HepG2 (cell line): Measurements from ENCODE around the gene PNLDC1. TPM values are rescaled to one million over a fixed set of nuclear protein-coding genes. Genes with fewer than 3 reads are reported as not detected.
A peak's percentile ranks its signal among the peaks of the same experiment; 100 is the strongest.

Source experiments
- BRCA1 ChIP-seq: sonication (generic); formaldehyde crosslinking; IDR thresholded peaks from 2 replicates; pipeline ENCODE4 v1.4.0; 2020; ENCODE audit warnings: missing genetic modification reagents
- CAMTA2 ChIP-seq: sonication (generic); formaldehyde crosslinking; IDR thresholded peaks from 2 replicates; pipeline ENCODE4 v1.4.0; 2020; ENCODE audit warnings: mild to moderate bottlenecking, missing genetic modification reagents, borderline replicate concordance
- CSRNP1 ChIP-seq: sonication (generic); formaldehyde crosslinking; IDR thresholded peaks from 2 replicates; pipeline ENCODE4 v1.8.1; 2023; ENCODE audit warnings: mild to moderate bottlenecking, missing genetic modification reagents
- E2F2 ChIP-seq: sonication (generic); formaldehyde crosslinking; IDR thresholded peaks from 2 replicates; pipeline ENCODE4 v1.4.0; 2020; ENCODE audit warnings: missing genetic modification reagents, borderline replicate concordance
- HCFC1 ChIP-seq: fragments of 150-350 bp; IDR thresholded peaks from 2 replicates; pipeline ENCODE4 v1.6.1; 2014; ENCODE audit warnings: low read depth, low read length
- KLF11 ChIP-seq: IDR thresholded peaks from 2 replicates; pipeline ENCODE4 v1.6.1; 2016; ENCODE audit warnings: missing compliant biosample characterization
- NCOA2 ChIP-seq: sonication (generic); formaldehyde crosslinking; IDR thresholded peaks from 2 replicates; pipeline ENCODE4 v1.8.0; 2022; ENCODE audit warnings: inconsistent platforms
- PREB ChIP-seq: sonication (generic); formaldehyde crosslinking; IDR thresholded peaks from 2 replicates; pipeline ENCODE4 v1.4.0; 2020; ENCODE audit warnings: missing genetic modification reagents
- RFXANK ChIP-seq: IDR thresholded peaks from 2 replicates; pipeline ENCODE4 v1.6.1; 2016
- SAFB2 ChIP-seq: sonication (generic); formaldehyde crosslinking; IDR thresholded peaks from 2 replicates; pipeline ENCODE4 v1.5.1; 2020; ENCODE audit warnings: missing genetic modification reagents, low read depth, mild to moderate bottlenecking, borderline replicate concordance
- ZBTB2 ChIP-seq: sonication (generic); formaldehyde crosslinking; IDR thresholded peaks from 2 replicates; pipeline ENCODE4 v1.8.0; 2022; ENCODE audit warnings: low read depth, missing genetic modification reagents
- ZBTB3 ChIP-seq: sonication (generic); formaldehyde crosslinking; IDR thresholded peaks from 2 replicates; pipeline ENCODE4 v1.4.0; 2020; ENCODE audit warnings: low read depth, mild to moderate bottlenecking, moderate library complexity, missing genetic modification reagents, borderline replicate concordance
- ZBTB44 ChIP-seq: sonication (generic); formaldehyde crosslinking; IDR thresholded peaks from 2 replicates; pipeline ENCODE4 v1.4.0; 2020; ENCODE audit warnings: missing genetic modification reagents
- ZFP41 ChIP-seq: sonication (generic); formaldehyde crosslinking; IDR thresholded peaks from 2 replicates; pipeline ENCODE4 v1.4.0; 2020; ENCODE audit warnings: mild to moderate bottlenecking, missing genetic modification reagents, borderline replicate concordance
- ZNF333 ChIP-seq: sonication (generic); formaldehyde crosslinking; IDR thresholded peaks from 2 replicates; pipeline ENCODE4 v1.4.0; 2020; ENCODE audit warnings: mild to moderate bottlenecking, missing genetic modification reagents, borderline replicate concordance
- ZNF460 ChIP-seq: sonication (generic); formaldehyde crosslinking; IDR thresholded peaks from 2 replicates; pipeline ENCODE4 v1.5.1; 2020; ENCODE audit warnings: missing genetic modification reagents, mild to moderate bottlenecking, borderline replicate concordance
- ZNF660 ChIP-seq: sonication (generic); formaldehyde crosslinking; IDR thresholded peaks from 2 replicates; pipeline ENCODE4 v1.5.1; 2020; ENCODE audit warnings: mild to moderate bottlenecking, low read depth, missing genetic modification reagents, borderline replicate concordance
- ZNF672 ChIP-seq: sonication (generic); formaldehyde crosslinking; IDR thresholded peaks from 2 replicates; pipeline ENCODE4 v1.8.1; 2022; ENCODE audit warnings: missing genetic modification reagents
- ZNF749 ChIP-seq: sonication (generic); formaldehyde crosslinking; IDR thresholded peaks from 2 replicates; pipeline ENCODE4 v1.8.0; 2022; ENCODE audit warnings: mild to moderate bottlenecking, missing genetic modification reagents, moderate library complexity, borderline replicate concordance
- ZNF784 ChIP-seq: sonication (generic); formaldehyde crosslinking; IDR thresholded peaks from 2 replicates; pipeline ENCODE4 v1.5.1; 2020; ENCODE audit warnings: missing genetic modification reagents, mild to moderate bottlenecking, borderline replicate concordance
- polyA plus RNA-seq, 8 experiments: library from polyadenylated mRNA; depleted of rRNA in 3 of 8; stranded (reverse) in 7 of 8; unstranded in 1 of 8; fragments of >200 nt; fragmentation: Illumina TruSeq in 4 of 8; extraction: Trizol in 4 of 8; gene quantifications; 2 replicates each; pipeline versions ENCODE4 v1.2.1 to v1.2.3, GENCODE V29; 2011 to 2016; ENCODE audit warnings: low read depth in 4 of 8, missing spikeins in 1 of 8, mixed read lengths in 1 of 8; ENCODE audit not compliant: insufficient read depth in 1 of 8
- total RNA-seq, 5 experiments: library from RNA; depleted of rRNA; stranded (reverse); fragments of >200 nt; fragmentation: Illumina TruSeq; extraction: Trizol; gene quantifications; 2 replicates each; pipeline ENCODE4 v1.2.3, GENCODE V29; 2016; ENCODE audit warnings: low read depth in 1 of 5

Gene PNLDC1
- total and polyA plus RNA-seq, 2 of the 13 experiments (the other 11 are each of a cell fraction or from before 2014, with no cell fraction given): not detected

GRCh38 chr6:159761873-159762680, 38.0 kb upstream of the PNLDC1 start, which contains the start of gene ACAT2 (continued):
- peak; percentile 59; the same call in 1 of the 2 replicates for TF ChIP-seq NCOA2 (CRISPR knock-in tag)
- TF ChIP-seq KLF11 (CRISPR knock-in tag): peak; percentile 99
- TF ChIP-seq HCFC1: no peak; the same call in 1 of the 2 replicates
- TF ChIP-seq ZBTB2 (CRISPR knock-in tag): no peak; the same call in 1 of the 2 replicates
- TF ChIP-seq ZNF672: no peak
- peak; percentile 82 for TF ChIP-seq BRCA1 (CRISPR knock-in tag)
- no peak; the same call in 1 of the 2 replicates for TF ChIP-seq ZNF784 (CRISPR knock-in tag)
- TF ChIP-seq SAFB2 (CRISPR knock-in tag): peak; percentile 69
- TF ChIP-seq PREB: 0 out of 2 replicates have a peak, but pooled peaks have one; percentile 89
- TF ChIP-seq ZFP41: no peak
- 0 out of 2 replicates have a peak, but pooled peaks have one; percentile 71 for TF ChIP-seq CAMTA2 (CRISPR knock-in tag)
- TF ChIP-seq RFXANK: 0 out of 2 replicates have a peak, but pooled peaks have one; percentile 90
- TF ChIP-seq ZNF749: no peak
- TF ChIP-seq ZBTB44 (CRISPR knock-in tag): peak; percentile 67; the same call in 1 of the 2 replicates
- peak; percentile 63; the same call in 1 of the 2 replicates for TF ChIP-seq ZNF333 (CRISPR knock-in tag)
- no peak for TF ChIP-seq ZNF660
- no peak for TF ChIP-seq ZNF460 (CRISPR knock-in tag)
- peak; percentile 17; the same call in 1 of the 2 replicates for TF ChIP-seq ZBTB3
- TF ChIP-seq E2F2 (CRISPR knock-in tag): peak; percentile 49; the same call in 1 of the 2 replicates
- peak; percentile 92 for TF ChIP-seq CSRNP1 (CRISPR knock-in tag)
